DND-41 (cell line): Measurements from ENCODE around the gene ZNF160.

Experiments
- CTCF ChIP-seq: IDR thresholded peaks from 2 replicates; pipeline ENCODE4 v1.5.1; 2012; ENCODE audit warnings: borderline replicate concordance, low read length, moderate library complexity, mild to moderate bottlenecking; ENCODE audit not compliant: poor library complexity, severe bottlenecking; ENCODE audit errors: extremely low read depth
- EZH2 ChIP-seq: IDR thresholded peaks from 3 replicates; pipeline ENCODE4 v1.6.1; 2012; ENCODE audit warnings: borderline replicate concordance, low read depth, mild to moderate bottlenecking, moderate library complexity, low read length, inconsistent platforms; ENCODE audit not compliant: severe bottlenecking

GRCh38 chr19:53132141-53132991 lies 29.1 kb upstream of the ZNF160 start, which contains the start of gene ZNF415:
- TF ChIP-seq CTCF (no peak), EZH2 (no peak)
